Measurements from ENCODE around the gene C10orf95.

Gene C10orf95

GRCh38 chr10:102434394-102435132, 16.8 kb downstream of the C10orf95 start:
- no peak for DNase-seq (ENCODE audit: low read depth)

- no peak for DNase-seq (ENCODE audit: low read depth)
These were observed 17.7 kb downstream of the C10orf95 start for GRCh38 chr10:102433619-102434046.

DNA sequence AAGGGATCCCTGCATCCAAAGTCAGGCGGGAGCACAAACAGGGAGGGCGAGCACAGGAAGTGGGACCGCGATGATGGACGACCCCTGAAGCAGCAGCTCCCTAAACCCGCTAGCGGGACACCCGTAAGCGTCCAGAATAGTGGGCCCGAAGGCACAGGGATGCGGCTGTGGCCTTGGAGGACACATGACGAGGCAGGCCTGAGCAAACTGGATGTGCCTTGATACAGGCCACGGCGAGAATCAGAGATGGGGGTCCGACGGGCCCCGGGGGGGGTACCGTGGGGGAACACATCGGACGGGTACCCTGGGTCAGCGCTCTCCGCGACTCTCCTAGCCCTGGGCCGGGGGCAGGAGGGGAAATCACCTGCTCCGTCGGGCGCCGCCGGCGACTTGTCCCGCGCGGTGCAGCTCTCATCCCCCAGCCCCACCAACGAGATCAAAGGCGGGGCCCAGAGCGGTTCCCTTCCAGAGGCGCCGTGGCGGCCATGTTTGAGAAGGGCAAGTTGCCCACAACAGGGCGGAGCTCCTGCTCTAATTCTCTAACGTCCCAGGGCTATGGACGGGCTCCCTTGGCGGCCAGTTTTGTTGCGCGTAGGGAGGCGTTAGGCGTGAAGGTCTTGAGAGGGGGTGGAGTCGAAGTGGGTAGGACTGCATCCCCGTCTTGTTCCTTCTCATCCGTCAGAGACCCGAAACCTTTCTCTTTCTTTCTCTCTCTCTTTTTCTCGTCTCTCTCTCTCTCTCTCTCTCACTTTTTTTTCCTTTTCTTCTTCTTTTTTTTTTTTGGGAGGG, 19.0 kb downstream of the C10orf95 start, which contains the start of gene CUEDC2:
Gene CUEDC2, minus strand, starts transcription at position 413 of the 789 bp plus-strand sequence. CDS start 7,386 bp downstream, outside the sequence.
- DNase-seq (ENCODE audit: low read depth): peak; percentile 93

DNA sequence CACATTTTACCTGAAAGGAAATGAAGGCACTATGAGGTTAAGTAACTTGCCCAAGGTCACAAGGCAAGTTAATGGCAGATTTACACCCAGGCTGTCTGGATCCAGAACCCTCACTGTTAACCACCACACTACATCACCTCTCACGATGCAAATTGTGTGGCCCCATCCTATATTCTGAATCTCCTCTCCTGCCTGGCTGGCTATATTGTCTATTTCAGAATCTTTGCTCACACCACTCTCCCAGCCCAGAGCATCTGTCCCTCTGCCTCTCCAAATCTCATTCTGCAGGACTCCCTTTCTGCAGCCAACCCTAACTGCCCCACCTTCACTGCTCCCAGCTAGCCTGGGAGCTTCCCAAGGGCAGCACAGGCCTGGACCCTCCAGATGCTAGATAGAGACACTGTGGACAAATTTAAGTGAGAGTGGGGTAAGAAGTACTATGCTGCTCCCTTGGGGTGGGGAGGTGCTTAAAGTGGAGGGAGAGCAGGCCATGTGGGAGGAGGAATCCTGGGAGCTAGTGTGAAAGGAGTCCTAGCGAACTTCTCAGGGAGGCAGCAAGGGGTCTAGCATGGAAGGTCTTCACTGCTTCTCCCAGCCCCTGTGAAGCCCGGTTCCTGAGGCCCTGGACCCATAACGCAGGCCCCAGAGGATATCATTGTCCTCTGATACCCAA, 19.8 kb downstream of the C10orf95 start:
- no peak for DNase-seq (ENCODE audit: low read depth)

- DNase-seq (ENCODE audit: low read depth): no peak
These were observed 21.9 kb downstream of the C10orf95 start for GRCh38 chr10:102429468-102429867.

GRCh38 chr10:102426803-102427287, 24.5 kb downstream of the C10orf95 start:
- DNase-seq (ENCODE audit: low read depth): no peak

GRCh38 chr10:102425444-102425843, 25.9 kb downstream of the C10orf95 start:
- no peak for DNase-seq (ENCODE audit: low read depth)

- no peak for DNase-seq (ENCODE audit: low read depth)
These were observed 26.4 kb downstream of the C10orf95 start for GRCh38 chr10:102424916-102425315.

DNA sequence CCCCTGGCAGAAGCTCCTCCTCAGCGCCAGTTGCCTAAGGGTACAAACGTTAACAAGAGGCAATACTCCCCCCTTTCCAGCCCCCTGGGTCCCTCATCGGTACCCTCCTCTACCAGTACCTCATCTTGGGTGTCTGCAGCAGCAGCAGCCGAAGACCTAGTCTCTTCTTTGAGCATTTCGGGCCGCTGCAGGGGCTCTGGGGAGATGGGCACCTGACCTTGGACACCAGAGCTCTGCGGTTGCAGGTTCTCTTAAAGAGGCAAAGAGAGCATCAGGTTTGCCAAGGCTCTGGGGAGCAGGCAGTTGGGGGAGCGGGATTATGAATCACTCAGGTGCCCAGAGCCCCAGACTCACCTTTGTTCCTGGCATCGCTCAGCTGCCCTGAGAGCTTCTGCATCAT, 27.2 kb downstream of the C10orf95 start:
- no peak for DNase-seq (ENCODE audit: low read depth)

DNA sequence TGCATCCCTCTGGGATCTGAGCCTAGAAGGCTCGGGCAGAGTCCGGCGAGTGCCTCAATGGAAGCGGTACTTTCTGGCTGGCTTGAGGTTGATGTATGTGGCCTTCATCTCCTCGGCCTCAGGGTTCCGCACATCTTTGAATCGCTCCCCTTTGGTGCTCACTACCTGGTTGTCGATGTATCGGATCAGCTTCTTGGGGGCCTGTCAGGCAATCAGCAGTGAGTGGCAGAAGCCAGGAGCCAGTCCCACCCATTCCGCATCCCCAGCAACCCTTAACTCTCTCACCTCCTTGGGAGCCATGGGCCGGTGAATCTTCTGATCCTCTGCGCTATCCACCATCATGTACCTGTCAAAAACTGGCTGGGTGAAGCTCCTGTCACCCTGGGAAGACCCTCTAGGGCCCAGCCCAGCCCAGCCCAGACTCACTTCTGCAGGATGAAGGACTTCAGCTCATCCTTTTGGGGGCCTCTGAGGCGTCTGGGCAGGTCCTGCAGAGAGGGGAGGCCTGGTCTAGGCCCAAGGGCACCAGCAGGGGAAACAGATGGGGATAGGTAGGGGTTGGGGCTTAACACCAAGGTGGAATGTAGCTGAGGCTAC, 27.9 kb downstream of the C10orf95 start:
- DNase-seq (ENCODE audit: low read depth): no peak

DNA sequence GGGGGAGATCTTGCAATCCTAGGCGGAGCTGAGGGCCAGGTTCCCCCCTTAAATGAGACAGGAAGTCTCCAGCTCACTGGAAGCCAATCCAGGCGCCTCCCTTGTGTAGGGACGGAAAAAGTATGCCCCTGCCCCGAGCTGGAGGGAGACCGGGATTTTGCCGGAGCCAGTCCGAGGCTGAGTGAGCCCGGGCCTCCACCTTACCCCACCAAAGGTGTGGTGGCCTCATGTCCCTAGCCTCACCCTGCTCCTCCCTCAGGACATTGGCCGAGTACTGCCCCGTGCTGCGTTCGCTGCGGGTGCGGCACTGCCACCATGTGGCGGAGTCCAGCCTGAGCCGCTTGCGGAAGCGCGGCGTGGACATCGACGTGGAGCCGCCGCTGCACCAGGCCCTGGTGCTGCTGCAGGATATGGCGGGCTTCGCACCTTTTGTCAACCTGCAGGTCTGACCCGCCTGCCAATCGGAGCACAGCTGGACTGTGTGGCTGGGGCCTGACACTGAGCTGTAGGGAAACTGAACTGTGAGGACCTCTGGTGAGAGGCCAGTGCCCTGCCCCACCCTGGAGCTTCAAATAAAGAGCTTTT, 28.7 kb downstream of the C10orf95 start:
- DNase-seq (ENCODE audit: low read depth): no peak

- DNase-seq (ENCODE audit: low read depth): no peak
These were observed 29.4 kb downstream of the C10orf95 start for GRCh38 chr10:102421757-102422512.

DNA sequence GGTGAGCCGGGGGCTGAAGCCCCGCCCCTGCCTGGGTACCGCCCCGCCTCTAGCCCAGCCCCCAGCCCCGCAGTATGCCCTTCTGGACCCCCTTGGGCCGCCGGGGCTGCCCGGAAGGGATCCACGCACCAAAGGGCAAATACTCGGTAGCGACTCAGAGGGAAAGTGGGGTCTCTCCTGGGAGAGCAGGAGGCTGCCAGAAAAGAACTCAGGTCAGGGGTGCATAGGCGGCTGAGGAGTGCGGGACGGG, 29.9 kb downstream of the C10orf95 start:
- DNase-seq (ENCODE audit: low read depth): no peak

DNA sequence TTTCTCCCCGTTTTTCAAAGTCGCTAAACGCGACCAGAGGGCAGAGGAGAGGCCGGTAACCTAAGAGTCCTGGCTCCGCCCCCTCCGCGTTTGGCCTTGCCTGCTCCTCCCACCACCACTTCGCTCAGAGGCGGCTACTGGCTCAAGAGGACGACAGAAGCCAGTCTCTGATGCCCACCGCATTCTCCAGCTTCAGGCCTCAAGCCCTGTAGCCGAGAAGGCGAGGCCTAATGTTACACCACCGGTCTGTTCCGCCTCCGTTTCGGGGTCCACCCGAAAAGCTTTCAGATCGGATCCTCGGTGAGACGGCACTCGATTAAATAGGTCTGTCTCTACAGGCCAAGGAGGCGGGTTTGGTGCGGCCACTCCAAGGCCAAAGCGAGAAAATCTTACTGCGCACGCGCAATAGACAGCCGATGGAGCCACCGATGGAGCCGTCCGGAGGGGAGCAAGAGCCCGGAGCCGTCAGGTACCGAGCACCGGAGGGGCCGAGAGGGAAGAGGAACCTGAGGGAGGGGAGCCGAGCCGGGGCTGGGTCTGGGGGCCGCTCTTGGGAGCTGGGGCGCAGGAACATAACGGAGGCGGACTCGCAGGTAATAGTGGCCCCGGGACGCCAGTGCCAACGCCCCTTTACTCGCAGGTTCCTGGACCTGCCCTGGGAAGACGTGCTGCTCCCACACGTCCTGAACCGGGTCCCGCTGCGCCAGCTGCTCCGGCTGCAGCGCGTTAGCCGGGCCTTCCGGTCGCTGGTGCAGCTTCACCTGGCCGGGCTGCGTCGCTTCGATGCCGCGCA, 30.4 kb downstream of the C10orf95 start, which contains the start of gene FBXL15:
Gene FBXL15, plus strand, starts transcription at position 123 of the 793 bp plus-strand sequence. Its CDS starts 294 bp downstream, at position 417.
- DNase-seq (ENCODE audit: low read depth): peak; percentile 95

DNA sequence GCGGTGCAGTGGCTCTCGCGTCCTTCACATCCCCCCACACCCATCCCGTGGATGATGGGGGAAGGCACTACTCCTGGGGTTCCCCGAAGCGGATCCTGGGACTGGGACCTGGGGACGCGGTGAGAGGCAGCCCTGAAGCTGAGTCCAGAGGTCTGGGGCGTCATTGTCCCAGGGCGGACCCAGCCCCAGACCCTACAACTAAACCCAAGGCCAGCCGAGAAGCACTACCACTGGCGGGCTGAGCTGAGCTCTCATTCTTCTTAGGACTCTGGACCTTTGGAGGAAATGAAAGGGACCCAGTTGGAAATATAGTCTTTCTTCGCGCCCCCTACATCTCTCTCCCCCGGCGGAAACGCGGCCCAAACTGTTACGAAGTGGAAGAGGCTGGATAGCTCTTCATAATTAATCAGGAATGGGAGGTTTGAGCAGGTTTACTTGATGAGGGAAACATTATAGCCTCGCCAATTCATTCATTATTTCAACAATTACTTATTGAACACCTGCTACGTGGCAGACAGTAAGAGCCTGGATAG, 31.1 kb downstream of the C10orf95 start:
- DNase-seq (ENCODE audit: low read depth): no peak

- no peak for DNase-seq (ENCODE audit: low read depth)
These were observed 31.8 kb downstream of the C10orf95 start for GRCh38 chr10:102419269-102420180.

DNA sequence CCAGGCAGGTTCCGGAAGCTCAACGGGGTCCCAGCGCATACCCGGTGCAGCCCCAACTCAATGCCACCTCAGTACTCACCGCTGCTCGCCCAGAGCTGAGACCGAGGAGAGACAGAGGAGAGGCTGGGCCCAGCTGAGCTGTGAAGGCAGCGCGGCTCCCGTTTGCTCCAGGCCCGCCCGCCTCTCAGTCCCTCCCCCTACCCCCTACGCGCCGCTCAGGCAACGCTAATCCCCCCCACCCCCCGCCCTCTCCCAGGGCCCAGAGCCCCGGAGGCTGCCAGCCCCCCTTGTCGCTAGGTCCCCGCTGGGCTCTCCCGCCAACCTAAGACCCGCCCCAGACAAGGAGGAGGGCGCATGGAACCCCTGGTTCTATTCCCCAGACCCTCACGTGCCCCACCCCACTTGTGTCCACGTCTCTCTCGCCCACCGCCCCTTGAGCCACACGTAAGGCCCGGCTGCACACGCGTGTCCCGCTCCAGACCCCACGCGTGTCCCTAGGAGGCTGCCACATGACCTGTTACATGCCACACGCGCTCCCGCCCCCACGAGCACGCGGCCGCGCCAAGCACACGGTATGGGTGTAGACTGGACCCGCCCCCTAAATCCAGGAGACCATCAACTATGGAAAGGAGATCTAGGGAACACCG, 32.6 kb downstream of the C10orf95 start, which contains the start of gene PSD:
Gene PSD, minus strand, starts transcription at position 164 of the 647 bp plus-strand sequence. CDS start 1,747 bp downstream, outside the sequence.
- DNase-seq (ENCODE audit: low read depth): no peak

DNA sequence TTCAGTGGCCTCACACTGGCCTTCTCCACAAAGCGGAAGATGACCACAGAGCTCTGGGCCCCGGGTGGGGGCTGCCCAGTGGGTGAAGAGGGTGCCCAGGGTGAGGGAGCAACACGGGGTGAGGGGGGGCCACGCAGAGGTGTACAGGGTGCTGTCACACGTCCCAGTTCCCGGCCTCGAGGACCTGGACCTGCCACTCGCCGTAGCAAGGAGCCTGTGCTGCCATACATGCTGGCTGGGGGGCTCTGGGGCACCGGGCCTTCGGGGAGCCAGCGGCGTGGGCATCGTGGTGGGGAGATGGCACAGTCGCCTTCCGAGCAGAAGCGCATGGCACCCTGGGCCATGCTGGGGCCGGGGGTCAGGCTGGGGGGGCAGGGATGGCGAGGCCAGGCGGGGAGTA, 34.6 kb downstream of the C10orf95 start:
- no peak for DNase-seq (ENCODE audit: low read depth)

All from stimulated activated CD8-positive, alpha-beta memory T cell treated with anti-CD3 and anti-CD28 coated beads, Interleukin-7, amount 100 ng/mL, for 24 hours (primary cell).